ENCODE results near the gene SRPRB. TPM values are rescaled to one million over a fixed set of nuclear protein-coding genes. Genes with fewer than 3 reads are reported as not detected.

SRPRB gene
- total RNA-seq, 1 donor from 2014 or later, result 80.9 TPM

DNA sequence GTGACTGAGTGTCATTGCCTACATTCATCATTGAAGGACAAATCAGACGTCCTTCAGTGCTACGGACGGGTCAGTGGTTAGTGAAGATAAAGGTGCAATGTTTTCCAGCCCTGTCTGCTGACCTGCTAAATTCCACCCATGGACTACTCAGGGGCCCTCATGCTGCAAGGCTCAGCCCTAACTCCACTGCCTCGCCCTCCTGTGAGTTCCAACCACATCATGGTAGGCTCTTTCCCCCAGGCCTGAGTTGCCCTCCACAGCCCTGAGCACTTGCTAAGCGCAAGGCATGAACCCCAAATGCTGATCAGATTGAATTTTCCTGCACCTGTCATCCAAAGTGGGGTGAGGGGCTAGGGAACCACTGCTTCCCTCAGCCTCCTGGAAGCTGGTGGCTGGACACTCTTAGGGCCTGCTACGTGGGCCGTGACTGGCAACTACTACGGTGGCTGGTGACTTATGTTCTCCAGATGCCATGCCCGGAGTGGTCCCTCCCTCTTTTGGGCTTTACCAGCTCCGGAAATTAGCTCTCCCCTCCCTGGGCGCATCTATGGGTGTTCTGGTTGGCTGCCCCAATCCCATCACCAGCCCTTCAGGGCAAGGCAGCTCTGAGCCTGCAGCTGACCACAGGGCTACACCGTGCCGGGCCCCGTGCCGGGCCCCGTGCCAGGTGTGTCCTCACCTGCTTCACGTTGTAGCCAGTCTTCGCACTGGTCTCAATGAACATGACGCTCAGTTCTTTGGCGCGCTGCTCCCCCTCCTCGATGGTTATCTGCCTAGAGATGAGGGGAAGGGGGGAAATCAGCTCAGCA, 32.1 kb downstream of the SRPRB start:
- Mint-ChIP-seq H3K27ac (no peak overlapping the region), H3K36me3 (peaks cover 4% of the 10 kb centered on the region), H3K4me1 (ENCODE audit: unreplicated experiment) (no peaks in the 10 kb centered on the region), H3K27me3 (no peaks in the 10 kb centered on the region), H3K4me3 (no peak overlapping the region), H3K9me3 (no peaks in the 10 kb centered on the region)
- TF ChIP-seq, protein P1, sequence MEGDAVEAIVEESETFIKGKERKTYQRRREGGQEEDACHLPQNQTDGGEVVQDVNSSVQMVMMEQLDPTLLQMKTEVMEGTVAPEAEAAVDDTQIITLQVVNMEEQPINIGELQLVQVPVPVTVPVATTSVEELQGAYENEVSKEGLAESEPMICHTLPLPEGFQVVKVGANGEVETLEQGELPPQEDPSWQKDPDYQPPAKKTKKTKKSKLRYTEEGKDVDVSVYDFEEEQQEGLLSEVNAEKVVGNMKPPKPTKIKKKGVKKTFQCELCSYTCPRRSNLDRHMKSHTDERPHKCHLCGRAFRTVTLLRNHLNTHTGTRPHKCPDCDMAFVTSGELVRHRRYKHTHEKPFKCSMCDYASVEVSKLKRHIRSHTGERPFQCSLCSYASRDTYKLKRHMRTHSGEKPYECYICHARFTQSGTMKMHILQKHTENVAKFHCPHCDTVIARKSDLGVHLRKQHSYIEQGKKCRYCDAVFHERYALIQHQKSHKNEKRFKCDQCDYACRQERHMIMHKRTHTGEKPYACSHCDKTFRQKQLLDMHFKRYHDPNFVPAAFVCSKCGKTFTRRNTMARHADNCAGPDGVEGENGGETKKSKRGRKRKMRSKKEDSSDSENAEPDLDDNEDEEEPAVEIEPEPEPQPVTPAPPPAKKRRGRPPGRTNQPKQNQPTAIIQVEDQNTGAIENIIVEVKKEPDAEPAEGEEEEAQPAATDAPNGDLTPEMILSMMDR (conservative IDR thresholded peaks at IDR 0.05), result no peak
- DNase-seq (ENCODE audit: extremely low spot score, unreplicated experiment), result peak; percentile 45

DNA sequence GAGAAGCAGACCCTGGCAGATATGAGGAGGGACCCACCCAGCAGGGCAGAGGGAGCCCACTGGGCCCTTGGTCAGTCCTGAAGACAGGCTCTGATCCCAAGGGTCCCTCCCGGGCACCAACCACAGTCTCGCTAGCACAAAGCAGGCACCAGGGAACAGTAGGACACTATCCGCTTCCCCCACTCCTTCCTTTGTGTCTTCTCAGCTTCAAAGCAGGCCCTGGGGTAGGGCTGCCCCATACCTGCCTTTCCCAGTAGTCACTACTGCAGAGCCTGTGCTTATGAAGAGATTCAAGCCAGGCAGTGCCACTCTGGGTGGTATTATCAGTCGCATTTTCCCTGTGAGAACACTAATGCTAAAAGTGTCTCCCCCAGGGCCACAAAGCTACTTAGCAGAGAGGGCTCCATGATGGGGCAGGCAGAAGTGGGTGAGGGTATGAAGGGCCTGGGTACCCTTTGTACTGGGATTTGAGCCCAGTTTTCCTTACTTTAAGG, 32.7 kb downstream of the SRPRB start:
- no peaks in the 10 kb centered on the region for H3K4me1 Mint-ChIP-seq (ENCODE audit: unreplicated experiment)
- H3K9me3 Mint-ChIP-seq, result no peaks in the 10 kb centered on the region
- TF ChIP-seq, protein P1 (conservative IDR thresholded peaks at IDR 0.05), result no peak
- no peaks in the 10 kb centered on the region for H3K27me3 Mint-ChIP-seq
- no peak for DNase-seq (ENCODE audit: extremely low spot score, unreplicated experiment)
- no peak overlapping the region for H3K27ac Mint-ChIP-seq
- H3K36me3 Mint-ChIP-seq, result peaks cover 4% of the 10 kb centered on the region
- H3K4me3 Mint-ChIP-seq, result no peak overlapping the region

DNA sequence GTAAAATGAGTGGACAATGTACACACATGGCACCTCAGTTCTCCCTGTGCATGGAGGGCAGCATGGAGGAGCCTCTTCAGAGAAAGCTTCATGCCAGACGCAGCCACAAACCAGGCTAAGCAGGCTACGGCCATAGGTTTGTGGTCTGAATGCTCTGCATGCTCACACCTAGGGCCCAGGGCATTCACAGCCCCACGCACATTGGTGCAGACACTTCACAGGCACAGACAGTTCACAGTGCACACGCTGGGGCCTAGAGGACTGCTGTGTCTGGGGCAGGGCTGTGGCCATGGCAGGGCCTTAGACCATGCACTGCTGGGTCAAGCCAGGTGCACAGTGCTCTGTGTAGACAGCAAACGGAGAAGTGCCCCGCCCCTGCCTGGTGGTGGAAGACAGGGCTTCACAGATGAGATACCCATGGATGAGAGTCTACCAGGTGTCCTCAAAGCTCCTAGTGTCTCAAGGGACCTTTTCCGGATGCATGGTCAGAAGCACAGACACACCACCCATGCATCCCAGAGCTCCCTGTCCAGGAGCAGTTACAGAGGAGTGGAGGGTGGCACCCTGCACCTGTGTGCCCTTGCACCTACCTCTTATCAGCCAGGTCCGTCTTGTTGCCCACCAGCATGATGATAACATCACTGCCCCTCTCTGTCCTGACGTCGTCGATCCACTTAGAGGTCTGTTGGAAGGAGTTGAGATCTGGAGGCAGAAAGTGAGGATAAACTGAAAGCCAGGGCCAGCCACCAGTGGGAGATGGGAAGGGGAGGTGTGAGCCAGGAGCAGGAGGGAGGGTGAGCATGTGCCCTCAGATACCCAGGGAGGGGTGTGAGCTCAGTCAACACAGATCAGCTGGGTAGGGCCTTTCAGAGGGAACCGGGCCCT, 33.5 kb downstream of the SRPRB start:
- H3K27ac Mint-ChIP-seq, result no peak overlapping the region

DNA sequence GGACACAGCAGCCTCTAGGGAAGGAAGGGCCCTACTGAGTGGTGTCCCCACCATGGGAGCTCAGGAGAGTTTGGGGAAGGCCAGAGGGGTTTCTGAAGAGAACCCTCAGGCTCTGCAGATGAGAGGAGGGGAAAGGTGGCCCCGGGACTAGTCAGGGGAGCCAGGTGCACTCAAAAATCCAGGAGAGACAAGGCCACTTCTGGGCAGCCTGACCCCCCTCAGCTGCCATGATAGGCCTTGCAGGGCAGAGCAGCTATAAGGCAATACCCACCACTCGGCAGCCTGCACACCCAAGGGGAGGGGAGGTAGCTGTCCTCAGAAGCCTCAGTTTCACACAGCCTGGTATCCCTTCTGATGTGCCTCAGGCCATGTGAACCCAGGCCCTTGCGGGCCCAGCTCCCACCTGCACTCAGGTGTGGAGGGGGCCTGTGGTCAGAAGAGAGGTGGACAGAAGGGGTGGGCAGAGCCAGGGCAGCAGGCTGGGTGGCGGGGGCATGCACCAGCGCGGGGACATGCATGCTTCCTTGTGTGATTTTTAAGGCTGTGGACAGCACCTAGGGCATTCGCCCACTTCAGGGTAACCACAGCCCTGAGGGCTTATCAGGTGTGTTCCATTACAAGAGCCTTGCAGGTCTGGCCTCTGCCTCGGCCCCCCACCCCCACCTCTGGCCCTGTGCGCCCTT, 34.6 kb downstream of the SRPRB start:
- H3K4me3 Mint-ChIP-seq, result no peak overlapping the region
- H3K36me3 Mint-ChIP-seq, result peaks cover under 1% of the 10 kb centered on the region
- TF ChIP-seq, protein P1 (conservative IDR thresholded peaks at IDR 0.05), result no peak
- H3K27ac Mint-ChIP-seq, result no peak overlapping the region
- H3K9me3 Mint-ChIP-seq, result no peaks in the 10 kb centered on the region
- no peaks in the 10 kb centered on the region for H3K4me1 Mint-ChIP-seq (ENCODE audit: unreplicated experiment)
- H3K27me3 Mint-ChIP-seq, result no peaks in the 10 kb centered on the region
- DNase-seq (ENCODE audit: extremely low spot score, unreplicated experiment), result no peak

More for the DNA sequence above, 33.5 kb downstream of the SRPRB start:
- DNase-seq (ENCODE audit: extremely low spot score, unreplicated experiment), result peak; percentile 60
- TF ChIP-seq, protein P1 (conservative IDR thresholded peaks at IDR 0.05), result no peak
- Mint-ChIP-seq H3K9me3 (no peaks in the 10 kb centered on the region), H3K27me3 (no peaks in the 10 kb centered on the region), H3K36me3 (peaks cover 4% of the 10 kb centered on the region), H3K4me3 (no peak overlapping the region), H3K4me1 (ENCODE audit: unreplicated experiment) (no peaks in the 10 kb centered on the region)

DNA sequence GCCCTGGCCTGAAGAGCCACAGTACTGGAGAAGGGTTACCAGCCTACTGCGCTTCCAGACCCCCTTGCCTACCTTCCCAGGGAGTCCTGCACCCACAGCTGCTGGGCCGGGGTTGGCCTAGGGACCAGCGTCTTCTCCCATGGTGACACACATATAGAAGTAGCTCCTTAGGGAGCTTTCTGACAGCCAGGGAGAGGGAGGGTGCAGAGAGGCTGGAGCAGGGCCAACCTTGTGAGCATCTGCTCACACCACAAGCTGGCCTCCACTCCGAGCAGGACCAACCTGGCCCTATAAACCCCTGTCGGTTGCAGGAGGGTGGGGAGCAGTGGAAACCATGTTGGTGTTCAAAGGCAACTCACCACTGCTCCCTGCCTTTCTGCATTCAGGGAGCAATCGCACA, 35.2 kb downstream of the SRPRB start:
- no peaks in the 10 kb centered on the region for H3K27me3 Mint-ChIP-seq
- no peak overlapping the region for H3K27ac Mint-ChIP-seq
- no peaks in the 10 kb centered on the region for H3K36me3 Mint-ChIP-seq
- no peaks in the 10 kb centered on the region for H3K9me3 Mint-ChIP-seq
- TF ChIP-seq, protein P1 (conservative IDR thresholded peaks at IDR 0.05), result no peak
- H3K4me1 Mint-ChIP-seq (ENCODE audit: unreplicated experiment), result no peaks in the 10 kb centered on the region
- DNase-seq (ENCODE audit: extremely low spot score, unreplicated experiment), result no peak
- H3K4me3 Mint-ChIP-seq, result no peak overlapping the region

All from type B pancreatic cell (in vitro differentiated cells).